Upper lobe of left lung (tissue), 4 donors: ENCODE results near the gene TSC22D1.

Source experiments
- POLR2AphosphoS5 ChIP-seq, 2 donors: sonication (generic); formaldehyde crosslinking; IDR thresholded peaks; one replicate each; pipeline ENCODE4 v1.5.1; 2017; ENCODE audit warnings: antibody characterized with exemption in 2 of 2
- TF ChIP-seq, protein P1 (sequence below), 6 experiments: fragments of 450-650 bp in 4 of 6; fragments of 200-600 bp in 2 of 6; sonication (generic) in 2 of 6; IDR thresholded peaks; one replicate each; pipeline ENCODE4 v1.5.1; 2016 to 2019; ENCODE audit warnings: antibody characterized with exemption in 6 of 6

DNA sequence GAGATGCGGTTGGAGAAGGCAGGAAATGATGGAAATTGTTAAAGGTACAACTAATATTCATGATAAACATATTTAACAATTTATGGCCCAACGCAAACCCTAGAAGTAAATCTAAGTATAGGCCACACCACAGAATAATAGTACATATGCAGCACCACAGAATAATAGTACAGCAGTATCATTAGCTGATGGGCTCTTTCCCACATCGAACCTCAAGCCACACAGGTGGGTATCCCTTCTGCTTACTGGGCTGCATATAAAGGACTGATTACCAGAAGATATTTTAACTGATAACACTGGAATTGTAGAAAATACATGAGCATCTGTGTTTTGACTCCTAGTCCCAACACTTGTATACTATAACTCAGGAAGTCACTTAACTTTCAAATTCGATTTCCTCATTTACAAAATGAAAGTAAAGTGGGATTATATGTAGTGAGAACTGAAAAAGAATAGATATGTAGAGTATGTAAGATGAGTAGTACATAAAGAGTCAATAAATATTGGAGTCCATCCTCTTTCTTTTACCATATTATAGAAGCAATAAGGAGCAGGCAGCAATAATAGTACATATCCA lies 91.5 kb downstream of the TSC22D1 start:
- TF ChIP-seq, protein P1, sequence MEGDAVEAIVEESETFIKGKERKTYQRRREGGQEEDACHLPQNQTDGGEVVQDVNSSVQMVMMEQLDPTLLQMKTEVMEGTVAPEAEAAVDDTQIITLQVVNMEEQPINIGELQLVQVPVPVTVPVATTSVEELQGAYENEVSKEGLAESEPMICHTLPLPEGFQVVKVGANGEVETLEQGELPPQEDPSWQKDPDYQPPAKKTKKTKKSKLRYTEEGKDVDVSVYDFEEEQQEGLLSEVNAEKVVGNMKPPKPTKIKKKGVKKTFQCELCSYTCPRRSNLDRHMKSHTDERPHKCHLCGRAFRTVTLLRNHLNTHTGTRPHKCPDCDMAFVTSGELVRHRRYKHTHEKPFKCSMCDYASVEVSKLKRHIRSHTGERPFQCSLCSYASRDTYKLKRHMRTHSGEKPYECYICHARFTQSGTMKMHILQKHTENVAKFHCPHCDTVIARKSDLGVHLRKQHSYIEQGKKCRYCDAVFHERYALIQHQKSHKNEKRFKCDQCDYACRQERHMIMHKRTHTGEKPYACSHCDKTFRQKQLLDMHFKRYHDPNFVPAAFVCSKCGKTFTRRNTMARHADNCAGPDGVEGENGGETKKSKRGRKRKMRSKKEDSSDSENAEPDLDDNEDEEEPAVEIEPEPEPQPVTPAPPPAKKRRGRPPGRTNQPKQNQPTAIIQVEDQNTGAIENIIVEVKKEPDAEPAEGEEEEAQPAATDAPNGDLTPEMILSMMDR (IDR thresholded peaks at IDR 0.05) = no peak
- no peak for TF ChIP-seq POLR2AphosphoS5 (IDR thresholded peaks at IDR 0.05)
